Subcutaneous abdominal adipose tissue (tissue), 5 donors: ENCODE data around the gene DEAF1.
"Not testable (repeated sequence)": the region's sequence is repeated elsewhere in the genome, so short reads cannot be mapped to it uniquely, and the experiment has no call there.

Experiments
- H3K27ac ChIP-seq: one replicate; pipeline ENCODE4 v1.7.0; 2013; ENCODE audit warnings: low read depth, mild to moderate bottlenecking, inconsistent platforms, low read length, moderate library complexity
- H3K27me3 ChIP-seq, 5 donors: one replicate each; pipeline ENCODE4 v1.7.0; 2013; ENCODE audit warnings: low read length in 5 of 5, inconsistent platforms in 1 of 5; ENCODE audit not compliant: control insufficient read depth in 5 of 5, insufficient read depth in 4 of 5
- H3K36me3 ChIP-seq, 5 donors: one replicate each; pipeline ENCODE4 v1.7.0; 2013; ENCODE audit warnings: low read length in 5 of 5; ENCODE audit not compliant: control insufficient read depth in 5 of 5, insufficient read depth in 5 of 5
- H3K4me1 ChIP-seq, 5 donors: one replicate each; pipeline ENCODE4 v1.7.0; 2013; ENCODE audit warnings: low read length in 5 of 5, mild to moderate bottlenecking in 3 of 5, moderate library complexity in 1 of 5; ENCODE audit not compliant: control insufficient read depth in 5 of 5, insufficient read depth in 5 of 5
- H3K4me3 ChIP-seq, 5 donors: one replicate each; pipeline ENCODE4 v1.7.0; 2013; ENCODE audit warnings: low read length in 5 of 5, low read depth in 1 of 5
- H3K9ac ChIP-seq, 5 donors: one replicate each; pipeline ENCODE4 v1.7.0; 2013; ENCODE audit warnings: low read length in 5 of 5, mild to moderate bottlenecking in 4 of 5, moderate library complexity in 3 of 5
- H3K9me3 ChIP-seq, 5 donors: one replicate each; pipeline ENCODE4 v1.7.0; 2013; ENCODE audit warnings: low read length in 5 of 5; ENCODE audit not compliant: control insufficient read depth in 5 of 5
- donor health status: healthy.
- donor health status: healthy.
- donor health status: healthy.
- donor health status: healthy.
- donor health status: healthy.

DEAF1 gene

DNA sequence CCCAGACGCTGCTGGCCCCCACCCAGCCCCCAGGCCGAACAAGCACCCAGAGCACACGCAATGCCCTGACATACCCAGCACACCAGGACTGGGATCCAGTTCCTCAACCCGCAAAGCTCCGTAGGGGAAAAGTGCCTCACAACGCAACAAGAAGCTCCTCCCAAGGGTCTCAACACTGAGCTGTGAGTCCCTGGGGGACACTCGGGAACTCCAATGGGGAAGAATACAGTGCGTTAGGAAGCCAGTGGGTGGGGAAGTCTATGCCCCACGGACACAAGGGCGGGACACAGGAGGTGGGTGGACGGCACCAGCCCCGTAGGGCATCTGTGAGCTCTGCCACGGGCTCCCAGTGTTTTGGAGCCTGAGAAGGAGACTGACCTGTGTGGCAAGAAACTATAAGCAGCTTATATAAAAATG is 1.6 kb downstream of the DEAF1 start:
- Histone ChIP-seq H3K27ac (peak overlapping the region; percentile 44), H3K9ac (peak overlapping the region in 4 of 5 donors; percentile 26 to 72 (median 44)), H3K9me3 (no peaks in the 10 kb centered on the region), H3K4me1 (peaks cover 0 to 44% (median 32%) of the 10 kb centered on the region in 5 donors), H3K4me3 (peak overlapping the region in 4 of 5 donors; percentile 32 to 88 (median 62)), H3K36me3 (peaks cover 0 to 18% (median 11%) of the 10 kb centered on the region in 5 donors), H3K27me3 (no peaks in the 10 kb centered on the region)

DNA sequence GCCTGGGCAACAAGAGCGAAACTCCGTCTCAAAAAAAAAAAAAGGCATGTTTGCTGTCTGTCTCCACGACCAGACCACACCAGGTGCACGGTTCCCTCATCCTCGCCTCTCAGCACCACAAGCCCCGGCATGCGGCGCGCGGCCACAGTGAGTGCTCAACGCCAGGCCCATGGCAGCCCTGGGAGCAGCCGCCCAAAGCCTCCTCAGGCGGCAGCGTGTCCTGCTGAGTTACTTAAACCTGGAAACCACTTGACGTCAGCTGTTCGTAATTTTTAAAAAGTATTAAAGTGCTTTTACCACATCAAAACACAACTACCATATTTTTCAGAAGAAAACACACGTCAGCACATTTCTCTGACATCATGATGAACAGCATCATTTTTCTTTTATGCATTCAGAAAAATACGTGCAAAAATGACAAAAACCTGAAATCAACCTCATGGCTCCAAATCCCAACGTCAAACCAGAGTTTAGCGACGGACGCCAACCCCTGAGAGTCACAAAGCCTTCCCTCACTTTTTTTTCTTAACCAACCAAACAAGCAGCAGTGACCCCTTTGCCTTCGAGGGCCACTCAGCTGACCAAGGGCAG is 2.1 kb downstream of the DEAF1 start:
- Histone ChIP-seq H3K9me3 (no peaks in the 10 kb centered on the region), H3K4me1 (peaks cover 0 to 39% (median 29%) of the 10 kb centered on the region in 5 donors), H3K36me3 (peaks cover 0 to 23% (median 16%) of the 10 kb centered on the region in 5 donors), H3K27ac (no peak overlapping the region), H3K4me3 (peak overlapping the region in 1 of 5 donors; percentile 78), H3K27me3 (no peaks in the 10 kb centered on the region), H3K9ac (peak overlapping the region in 2 of 5 donors; percentile 57 to 72)

DNA sequence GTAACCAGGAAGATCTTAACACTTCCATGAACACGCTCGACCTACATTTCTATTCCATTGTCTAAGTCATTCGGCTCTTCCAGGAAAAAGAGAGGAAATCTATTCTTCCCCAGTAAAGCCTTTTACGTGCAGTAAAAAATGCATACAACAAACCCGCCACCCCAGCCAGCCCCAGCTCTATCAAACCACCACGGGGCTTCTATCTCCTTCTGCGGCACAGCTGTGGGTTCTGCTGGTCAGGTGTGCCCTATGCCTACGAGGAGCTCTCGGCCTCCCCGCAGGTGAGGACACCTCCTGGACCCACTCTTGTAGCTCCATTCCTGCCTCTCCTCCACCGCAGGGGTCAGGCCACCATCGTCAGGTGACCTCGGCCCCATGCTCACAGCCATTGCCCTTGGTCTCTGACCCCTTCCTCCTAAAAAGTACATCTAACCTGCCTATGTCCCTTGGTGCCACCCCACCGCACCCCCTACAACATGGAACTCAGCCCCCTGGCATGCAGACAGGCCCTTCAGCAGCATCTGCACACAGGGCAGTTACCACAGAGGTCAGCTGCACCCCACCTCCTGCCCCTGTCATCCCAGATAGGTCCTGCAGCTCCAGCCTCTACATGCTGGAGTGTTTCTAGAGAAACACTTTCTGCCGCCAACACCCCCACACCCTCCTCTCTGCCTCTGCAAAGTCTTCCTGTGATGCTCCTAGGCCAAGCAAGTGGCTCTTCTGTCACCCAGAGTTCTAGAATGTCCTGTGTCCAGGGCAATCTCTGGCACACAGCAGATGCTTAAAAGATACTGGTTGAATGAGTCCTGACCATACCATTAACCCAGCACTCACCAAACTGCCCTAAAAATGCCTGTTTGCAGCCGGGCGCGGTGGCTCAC is 3.1 kb downstream of the DEAF1 start:
- peaks cover 0 to 29% (median 24%) of the 10 kb centered on the region in 5 donors for H3K4me1 ChIP-seq

DNA sequence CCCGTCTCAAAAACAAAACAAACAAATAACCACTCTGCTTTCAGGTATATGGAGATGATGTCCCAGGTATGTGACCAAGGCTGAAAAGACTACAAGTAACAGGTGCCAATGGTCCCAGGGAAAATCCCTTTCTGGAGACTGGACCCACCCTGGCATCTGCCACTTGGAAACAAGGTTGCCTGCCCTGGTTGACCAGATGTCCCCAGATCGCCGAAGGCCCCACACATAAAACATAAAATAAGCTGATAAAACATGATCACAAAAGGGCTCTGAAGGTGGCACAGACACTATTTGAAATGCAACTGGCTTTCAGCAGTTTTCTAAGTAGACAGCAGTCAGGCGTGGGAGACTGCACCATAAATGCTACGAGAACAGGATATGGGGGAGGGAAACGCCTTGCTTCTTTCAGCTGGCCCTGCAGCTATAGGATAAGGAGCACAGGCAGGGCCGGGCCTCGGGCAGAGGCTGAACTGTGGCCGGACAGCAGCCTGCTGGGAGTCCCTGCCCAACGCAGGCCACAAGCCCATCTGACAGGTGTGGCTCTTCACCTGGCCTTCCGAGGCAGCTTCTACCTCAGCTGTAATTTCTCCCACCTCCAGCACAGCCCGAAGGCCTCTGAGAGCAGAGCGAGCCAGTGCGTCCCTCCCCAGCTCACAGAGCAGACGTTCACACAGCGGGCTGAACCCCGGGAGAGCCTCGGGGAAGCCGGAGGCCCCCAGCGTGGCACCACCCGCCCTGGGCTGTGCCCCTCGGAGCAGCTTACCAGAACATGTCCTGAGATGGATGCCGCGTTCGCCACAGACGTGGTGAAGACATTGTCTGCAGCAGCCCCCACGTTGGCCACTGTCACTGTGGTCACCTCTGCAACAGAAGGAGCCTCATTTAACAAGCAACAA is 4.0 kb downstream of the DEAF1 start:
- H3K9ac ChIP-seq: no peak overlapping the region
- H3K27ac ChIP-seq: no peak overlapping the region
- no peaks in the 10 kb centered on the region for H3K9me3 ChIP-seq
- no peak overlapping the region for H3K4me3 ChIP-seq
- no peaks in the 10 kb centered on the region for H3K27me3 ChIP-seq
- peaks cover 0 to 20% (median 16%) of the 10 kb centered on the region in 5 donors for H3K4me1 ChIP-seq
- H3K36me3 ChIP-seq: peaks cover 0 to 39% (median 34%) of the 10 kb centered on the region in 5 donors

More for the DNA sequence above, 3.1 kb downstream of the DEAF1 start:
- Histone ChIP-seq H3K27me3 (no peaks in the 10 kb centered on the region), H3K27ac (no peak overlapping the region), H3K36me3 (peaks cover 0 to 31% (median 26%) of the 10 kb centered on the region in 5 donors), H3K9ac (no peak overlapping the region), H3K9me3 (no peaks in the 10 kb centered on the region), H3K4me3 (no peak overlapping the region)

DNA sequence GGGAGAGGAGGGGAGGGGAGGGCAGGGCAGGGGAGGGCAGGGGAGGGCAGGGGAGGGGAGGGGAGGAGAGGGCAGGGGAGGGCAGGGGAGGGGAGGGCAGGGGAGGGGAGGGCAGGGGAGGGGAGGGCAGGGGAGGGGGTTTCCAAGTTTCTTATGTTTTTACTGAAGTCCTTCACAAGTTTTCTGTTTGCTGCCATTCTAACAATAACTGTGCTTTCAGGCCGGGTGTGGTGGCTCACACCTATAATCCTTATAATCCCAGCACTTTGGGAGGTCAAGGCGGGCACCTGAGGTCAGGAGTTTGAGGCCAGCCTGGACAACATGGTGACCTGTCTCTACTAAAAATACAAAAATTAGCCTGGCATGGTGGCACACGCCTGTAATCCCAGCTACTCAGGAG is 4.8 kb downstream of the DEAF1 start:
- H3K27ac ChIP-seq, H3K9me3 ChIP-seq, H3K27me3 ChIP-seq, H3K4me3 ChIP-seq, H3K9ac ChIP-seq: not testable (repeated sequence)
- H3K4me1 ChIP-seq: peaks cover 0 to 19% (median 16%) of the 10 kb centered on the region in 5 donors
- H3K36me3 ChIP-seq: peaks cover 0 to 42% (median 36%) of the 10 kb centered on the region in 5 donors

DNA sequence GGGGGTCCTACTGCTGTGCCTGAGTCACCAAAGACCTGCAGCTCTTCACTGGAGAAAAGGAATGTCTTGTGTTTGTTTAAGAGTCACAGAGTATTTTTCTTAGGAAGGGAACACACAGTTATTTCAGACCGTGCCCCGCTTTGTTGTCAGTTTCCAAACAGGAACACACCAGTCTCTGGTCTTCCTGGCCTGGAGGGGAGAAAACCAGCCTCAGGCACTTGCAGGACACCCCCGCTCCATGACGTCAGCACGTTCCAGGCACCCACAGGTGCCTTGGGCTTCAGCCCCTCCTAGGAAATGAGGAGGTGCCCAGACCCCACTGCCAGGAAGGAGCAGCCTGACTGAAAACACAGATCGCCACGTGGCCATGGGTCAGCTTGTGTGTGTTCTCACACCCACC is 5.4 kb downstream of the DEAF1 start:
- Histone ChIP-seq H3K4me1 (peaks cover 0 to 19% (median 16%) of the 10 kb centered on the region in 5 donors), H3K9ac (no peak overlapping the region), H3K27ac (no peak overlapping the region), H3K4me3 (no peak overlapping the region), H3K27me3 (no peaks in the 10 kb centered on the region), H3K36me3 (peaks cover 0 to 47% (median 38%) of the 10 kb centered on the region in 5 donors), H3K9me3 (no peaks in the 10 kb centered on the region)

DNA sequence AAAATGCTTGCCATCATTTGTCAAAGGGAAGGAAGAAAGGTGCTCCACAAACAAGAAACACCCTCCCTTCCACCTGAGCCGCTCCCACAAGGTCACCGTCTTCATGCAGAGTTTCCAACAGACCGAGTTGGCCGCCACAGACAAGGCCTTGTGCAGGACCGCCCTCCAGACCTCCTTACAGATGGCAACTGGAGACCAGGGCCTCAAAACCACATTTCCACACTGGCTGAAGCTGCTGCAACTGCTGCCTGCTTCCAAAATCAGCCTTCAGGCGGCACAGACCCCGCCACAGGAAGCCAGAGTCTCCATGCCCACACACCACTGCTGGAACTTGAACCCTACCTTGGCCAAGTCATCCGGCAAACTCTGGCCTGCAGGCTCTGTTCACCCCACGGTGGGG is 6.3 kb downstream of the DEAF1 start:
- H3K4me1 ChIP-seq: peaks cover 0 to 12% (median 7%) of the 10 kb centered on the region in 5 donors
- no peak overlapping the region for H3K27ac ChIP-seq
- H3K9ac ChIP-seq: no peak overlapping the region
- H3K27me3 ChIP-seq: no peaks in the 10 kb centered on the region
- H3K9me3 ChIP-seq: no peaks in the 10 kb centered on the region
- H3K36me3 ChIP-seq: peaks cover 0 to 56% (median 42%) of the 10 kb centered on the region in 5 donors
- no peak overlapping the region for H3K4me3 ChIP-seq

DNA sequence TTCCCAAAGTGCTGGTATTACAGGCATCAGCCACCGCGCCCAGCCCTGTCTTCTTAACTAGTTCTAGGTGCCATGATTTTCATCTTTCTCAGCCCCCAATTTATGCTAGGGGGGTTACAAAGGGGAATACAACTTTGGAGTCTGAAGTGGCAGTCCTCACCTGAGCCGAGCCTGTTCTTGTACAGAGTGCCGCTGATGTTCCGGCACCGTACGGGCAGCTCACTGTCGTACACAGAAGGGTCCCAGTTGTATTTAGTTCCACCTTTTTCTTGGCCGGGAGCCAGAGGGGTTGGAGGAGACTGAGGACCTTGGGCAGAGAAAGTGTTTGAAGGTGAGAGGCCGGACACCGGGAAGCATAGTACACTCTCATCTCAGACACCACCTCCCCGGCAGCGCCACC is 7.3 kb downstream of the DEAF1 start:
- no peak overlapping the region for H3K4me3 ChIP-seq
- H3K27me3 ChIP-seq: no peaks in the 10 kb centered on the region
- H3K9me3 ChIP-seq: no peaks in the 10 kb centered on the region
- H3K4me1 ChIP-seq: peaks cover 0 to 3% (median 0%) of the 10 kb centered on the region in 5 donors
- H3K9ac ChIP-seq: no peak overlapping the region
- H3K36me3 ChIP-seq: peaks cover 0 to 64% (median 44%) of the 10 kb centered on the region in 5 donors
- no peak overlapping the region for H3K27ac ChIP-seq

DNA sequence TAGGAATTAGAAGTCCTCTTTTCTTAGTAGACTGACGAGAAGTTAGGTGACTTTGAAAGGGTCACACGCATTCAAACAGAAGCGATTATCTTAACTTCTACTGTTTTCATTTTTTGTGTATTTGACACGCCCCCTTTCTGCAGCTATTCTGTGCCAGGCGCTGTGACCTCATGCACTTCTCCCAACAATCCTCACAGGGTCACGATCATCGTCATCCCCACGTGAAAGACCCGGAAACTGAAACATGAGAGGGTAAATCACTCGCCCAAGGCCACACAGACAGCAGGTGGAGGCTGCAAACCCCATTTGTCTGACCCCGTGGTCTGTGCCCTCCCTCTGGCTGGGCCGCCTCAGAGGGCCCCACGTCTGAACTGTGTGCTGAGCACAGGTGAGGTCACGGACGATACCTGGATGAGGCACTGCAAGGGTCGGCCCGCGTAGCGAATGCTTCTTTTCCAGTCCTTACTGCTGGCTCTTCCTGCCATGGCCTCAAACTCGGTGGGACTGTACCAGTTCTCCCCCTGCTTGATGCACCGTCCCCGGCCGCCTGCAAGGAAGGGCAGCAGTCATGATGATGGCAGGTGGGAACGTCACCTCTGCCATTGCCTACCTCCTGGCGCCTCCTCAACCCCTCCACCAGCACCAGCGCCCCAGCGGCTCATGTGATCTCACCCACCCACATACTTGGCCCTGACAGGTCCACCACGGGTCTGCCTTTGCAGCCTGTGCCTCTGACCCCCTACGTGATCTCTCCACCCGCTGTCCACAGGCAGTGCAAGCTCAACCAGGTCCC is 8.4 kb downstream of the DEAF1 start:
- Histone ChIP-seq H3K4me3 (no peak overlapping the region), H3K9me3 (peaks cover 0 to 6% (median 0%) of the 10 kb centered on the region in 5 donors), H3K9ac (no peak overlapping the region), H3K27me3 (no peaks in the 10 kb centered on the region), H3K27ac (no peak overlapping the region), H3K4me1 (no peaks in the 10 kb centered on the region), H3K36me3 (peaks cover 0 to 74% (median 49%) of the 10 kb centered on the region in 5 donors)
